HG03342 (cell line): ENCODE results near the gene RGN.
"Not testable (repeated sequence)": the region's sequence is repeated elsewhere in the genome, so short reads cannot be mapped to it uniquely, and the experiment has no call there.

Source experiments
- ATAC-seq: cut with Tn5 transposase; IDR thresholded peaks from one replicate; pipeline ENCODE4 v1.9.1; 2021; ENCODE audit warnings: mild to moderate bottlenecking, moderate library complexity; ENCODE audit not compliant: unreplicated experiment

Gene RGN

DNA sequence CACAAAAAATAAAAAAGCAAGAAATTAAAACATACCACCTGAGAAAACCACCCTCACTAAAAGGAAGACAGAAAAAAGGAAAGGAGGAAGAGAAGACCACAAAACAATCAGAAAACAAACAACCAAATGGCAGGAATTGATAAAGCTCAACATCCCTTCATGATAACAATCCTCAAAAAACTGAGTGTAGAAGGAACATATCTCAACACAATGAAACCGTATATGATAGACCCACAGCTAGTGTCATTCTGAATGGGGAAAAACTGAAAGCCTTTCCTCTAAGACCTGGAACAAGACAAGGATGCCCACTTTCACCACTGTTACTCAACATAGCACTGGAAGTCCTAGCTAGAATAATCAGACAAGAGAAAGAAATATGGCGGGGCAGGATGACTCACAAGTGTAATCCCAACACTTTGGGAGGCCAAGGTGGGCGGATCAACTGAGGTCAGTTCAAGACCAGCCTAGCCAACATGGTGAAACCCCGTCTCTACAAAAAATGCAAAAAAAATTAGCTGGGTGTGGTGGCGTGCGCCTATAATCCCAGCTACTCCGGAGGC, 38.4 kb downstream of the RGN start:
- not testable (repeated sequence) for ATAC-seq

DNA sequence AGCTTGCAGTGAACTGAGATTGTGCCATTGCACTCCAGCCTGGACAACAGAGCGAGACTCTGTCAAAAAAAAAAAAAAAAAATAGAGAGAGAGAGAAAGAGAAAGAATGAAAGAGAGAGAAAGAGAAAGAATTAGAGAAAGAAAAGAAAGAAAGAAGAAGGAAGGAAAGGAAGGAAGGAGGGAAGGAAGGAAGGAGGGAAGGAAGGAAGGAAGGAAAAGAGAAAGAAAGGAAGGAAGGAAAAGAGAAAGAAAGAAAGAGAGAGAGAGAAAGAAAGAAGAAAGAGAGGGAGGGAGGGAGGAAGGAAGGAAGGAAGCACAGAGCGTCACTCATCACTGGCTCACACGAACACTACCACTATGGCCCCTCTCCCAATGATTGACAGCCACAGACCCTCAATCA, 46.2 kb downstream of the RGN start:
- ATAC-seq = not testable (repeated sequence)

DNA sequence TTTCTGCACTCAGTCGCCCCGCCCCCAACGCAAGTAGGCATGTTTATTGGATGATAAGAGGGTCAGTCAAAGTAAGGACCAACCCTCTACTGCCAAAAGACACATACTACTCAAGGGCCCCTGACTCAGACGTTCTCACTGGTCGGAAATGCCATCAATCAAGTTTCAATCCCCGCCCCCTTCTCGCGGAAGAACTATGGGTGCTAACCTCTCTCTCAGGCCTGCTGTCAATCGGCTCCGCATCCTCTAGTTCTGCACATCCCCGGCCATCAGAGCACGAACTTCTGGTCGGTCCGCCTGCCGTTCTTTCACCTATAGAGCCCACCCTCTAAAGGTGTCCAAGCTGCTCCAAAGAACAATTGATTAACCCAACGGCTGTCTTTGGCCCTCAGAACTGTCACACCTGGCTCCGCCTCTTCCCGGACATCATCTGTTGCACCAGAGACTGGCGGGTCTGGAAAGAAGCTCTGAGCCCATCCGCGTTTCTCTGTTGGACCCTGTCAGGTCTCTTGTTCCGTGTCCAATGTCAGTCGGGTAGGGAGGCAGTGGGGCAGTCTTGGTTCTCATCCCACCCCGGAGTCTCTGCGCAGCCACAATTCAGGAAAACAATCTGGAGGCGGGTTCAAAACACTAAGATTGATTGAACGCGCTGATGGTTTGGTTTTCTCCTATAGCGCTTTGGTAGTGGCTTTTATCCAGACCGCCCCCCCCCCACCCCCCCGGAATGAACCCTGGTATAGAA, 51.1 kb downstream of the RGN start:
- peak; percentile 97 for ATAC-seq

DNA sequence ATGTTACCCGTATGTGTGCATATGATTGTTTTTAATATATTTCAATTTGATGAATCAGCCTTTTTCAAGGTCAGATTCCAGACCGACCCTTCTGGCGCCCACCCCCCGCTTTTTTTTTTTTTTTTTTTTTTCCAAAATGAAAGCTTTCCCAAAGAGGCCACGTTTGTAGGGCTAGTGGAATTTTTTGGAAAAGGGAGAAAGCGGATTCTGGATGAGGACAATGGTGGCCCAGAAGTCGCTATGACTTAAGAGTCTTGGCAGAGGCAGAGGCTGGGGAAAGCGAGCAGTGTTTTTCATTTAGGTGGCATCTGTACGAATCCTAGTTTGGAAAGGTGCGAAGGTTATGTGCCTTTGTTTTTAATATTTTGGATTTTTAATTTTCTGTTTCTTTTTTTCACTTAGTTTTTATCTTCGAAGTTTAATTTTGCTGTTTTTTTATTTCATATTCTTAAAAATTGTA, 51.7 kb downstream of the RGN start:
- ATAC-seq = no peak

DNA sequence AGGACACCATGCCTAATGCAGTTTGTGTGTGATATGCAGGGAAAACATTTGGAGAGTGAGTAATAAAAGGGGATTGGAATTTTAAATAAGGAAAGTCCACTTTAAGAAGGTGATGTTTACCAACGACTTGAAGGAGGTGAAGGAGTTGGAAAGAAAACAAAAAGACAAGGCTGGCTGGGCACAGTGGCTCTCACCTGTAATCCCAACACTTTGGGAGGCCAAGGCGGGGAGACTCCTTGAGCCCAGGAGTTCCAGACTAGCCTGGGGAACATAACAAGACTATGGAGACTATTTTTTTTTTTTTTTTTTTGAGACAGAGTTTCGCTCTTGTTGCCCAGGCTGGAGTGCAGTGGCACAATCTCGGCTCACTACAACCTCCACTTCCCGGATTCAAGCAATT, 55.2 kb downstream of the RGN start:
- no peak for ATAC-seq

DNA sequence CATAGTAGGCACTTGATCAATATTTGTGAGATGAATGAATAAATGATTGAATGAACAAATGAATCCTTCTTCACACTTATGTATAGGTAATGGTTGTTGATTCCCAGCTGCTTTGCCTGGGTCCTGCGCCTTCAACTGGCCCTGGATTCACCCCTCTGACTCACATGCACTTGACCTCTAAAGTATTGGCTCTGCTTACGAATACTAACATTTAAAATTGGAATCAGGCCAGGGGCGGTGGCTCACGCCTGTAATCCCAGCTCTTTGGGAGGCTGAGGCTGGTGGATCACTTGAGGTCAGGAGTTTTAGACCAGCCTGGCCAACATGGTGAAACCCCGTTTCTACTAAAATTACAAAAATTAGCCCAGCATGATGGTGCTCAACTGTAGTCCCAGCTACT, 57.4 kb downstream of the RGN start:
- ATAC-seq = not testable (repeated sequence)

DNA sequence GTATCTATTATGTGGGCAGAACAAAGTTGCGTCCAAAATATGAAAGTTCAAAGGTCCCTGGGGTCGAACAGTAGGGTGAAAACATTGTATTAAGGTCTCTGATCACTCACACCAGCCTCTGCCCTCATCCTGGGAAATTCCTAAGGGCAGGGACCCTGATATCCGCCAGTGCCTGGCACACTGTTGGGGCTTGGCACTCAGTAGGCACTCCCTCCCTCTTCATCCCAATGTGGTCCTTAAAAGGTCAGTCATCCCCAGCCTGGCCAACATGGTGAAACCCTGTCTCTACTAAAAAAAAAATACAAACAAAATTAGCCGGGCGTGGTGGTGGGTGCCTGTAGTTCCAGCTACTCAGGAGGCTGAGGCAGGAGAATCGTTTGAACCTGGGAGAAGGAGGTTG, 59.9 kb downstream of the RGN start:
- no peak for ATAC-seq
